GM12801 (cell line): ENCODE measurements around the gene CFAP90.

ENCODE experiments used
- CTCF ChIP-seq: IDR thresholded peaks from one replicate; pipeline ENCODE4 v1.5.1; 2011; ENCODE audit warnings: control low read depth; ENCODE audit not compliant: insufficient read length; ENCODE audit errors: extremely low read depth

CFAP90 gene

DNA sequence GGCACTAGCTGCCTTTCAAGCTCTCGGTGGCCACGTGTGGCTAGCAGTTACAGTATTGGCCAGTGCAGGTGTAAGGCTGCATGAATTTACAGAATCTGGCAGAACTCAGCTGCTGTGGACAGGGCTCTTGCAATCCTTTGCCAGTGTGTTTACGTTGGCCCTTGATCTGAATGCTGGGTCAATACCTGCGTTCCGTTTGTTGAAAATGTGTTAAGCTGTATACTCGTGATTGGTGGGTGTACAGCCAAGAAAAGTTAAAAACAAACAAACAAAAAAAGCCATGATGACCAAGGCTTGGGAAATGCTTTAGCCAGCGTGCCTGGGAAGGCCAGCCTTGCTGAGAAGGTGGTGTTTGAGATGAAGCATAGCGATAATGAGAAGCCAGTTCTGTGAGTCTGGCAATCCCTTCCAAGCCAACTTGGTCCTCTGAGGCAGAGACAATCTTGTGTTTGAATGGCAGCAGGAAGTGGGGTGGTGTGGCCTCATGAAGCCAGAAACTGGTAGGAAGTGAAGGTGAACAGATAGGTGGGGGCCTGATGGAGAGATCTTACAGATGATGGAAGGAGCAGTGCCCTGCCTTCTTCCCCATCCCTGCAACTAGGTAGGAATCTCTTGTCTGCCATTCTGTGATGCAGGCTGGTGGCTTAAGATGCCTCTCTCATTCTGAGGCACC lies 820 bp upstream of the CFAP90 start:
- no peak for TF ChIP-seq CTCF

DNA sequence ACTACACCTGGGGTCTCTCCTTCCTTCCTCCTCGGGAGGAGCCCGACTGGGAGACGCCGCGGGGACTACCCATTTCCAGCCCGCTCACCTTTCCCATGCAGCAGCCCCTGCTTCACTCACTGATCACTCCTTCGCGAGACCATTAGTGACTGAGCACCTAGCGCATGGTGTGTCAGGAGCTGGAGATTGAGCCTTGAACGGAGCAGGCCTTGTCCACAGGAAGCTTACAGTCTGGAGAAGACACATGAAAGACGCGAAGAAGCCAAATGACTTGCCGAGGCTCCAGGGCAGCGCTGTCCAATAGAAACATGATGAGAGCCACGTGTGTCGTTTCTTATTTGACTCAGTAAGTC lies 283 bp upstream of the CFAP90 start:
- no peak for TF ChIP-seq CTCF

DNA sequence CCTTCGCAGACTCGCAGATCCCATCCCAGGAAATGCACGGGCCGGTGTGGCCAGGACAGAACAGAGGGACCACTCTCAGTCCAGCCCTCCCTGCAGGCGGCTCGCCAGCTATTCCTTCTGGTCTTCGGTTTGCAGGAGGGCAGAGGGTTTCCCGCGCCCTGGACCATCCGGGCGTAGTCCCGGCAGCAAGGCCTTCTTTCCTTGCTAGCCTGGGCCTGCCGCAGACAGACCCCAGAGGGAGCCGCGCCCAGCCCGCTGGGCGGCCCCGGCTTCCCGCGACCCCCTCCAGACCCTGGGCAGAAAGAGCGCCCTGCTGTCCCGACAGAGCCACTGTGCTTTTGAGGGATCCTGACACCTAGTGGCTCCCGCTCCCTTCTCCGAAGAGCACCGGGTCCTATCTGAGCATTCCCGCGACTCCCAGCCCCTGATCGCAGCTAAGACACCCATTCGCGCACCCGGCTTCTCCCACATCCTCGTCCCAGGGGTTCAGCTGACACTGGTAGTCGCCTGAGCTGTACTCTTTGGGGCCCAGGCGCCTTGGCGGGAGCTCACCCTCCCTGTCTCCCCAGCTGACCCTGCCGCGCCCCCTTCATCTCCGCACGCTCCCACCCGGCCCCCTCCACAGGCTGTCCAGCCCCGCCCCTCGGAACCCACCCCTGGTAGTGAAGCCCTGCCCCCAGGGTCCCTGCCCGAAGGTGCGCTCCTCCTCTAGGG lies 1.1 kb downstream of the CFAP90 start:
- no peak for TF ChIP-seq CTCF

DNA sequence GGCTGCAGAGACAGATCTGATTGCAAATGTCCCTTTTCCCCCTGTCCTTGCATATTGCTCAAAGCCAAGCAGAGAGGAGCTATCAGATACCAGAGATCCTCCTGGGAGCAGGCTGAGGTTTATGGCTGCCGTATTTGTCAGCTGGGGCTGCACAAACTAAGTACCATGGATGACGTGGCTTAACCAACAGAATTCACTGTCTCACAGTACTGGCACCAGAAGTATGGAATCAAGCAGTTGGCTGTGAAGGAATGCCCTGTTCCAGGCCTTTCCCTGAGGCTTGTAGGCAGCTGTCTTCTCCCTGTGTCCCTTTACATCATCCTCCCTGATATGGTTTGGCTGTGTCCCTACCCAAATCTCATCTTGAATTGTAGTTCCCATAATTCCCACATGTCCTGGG lies 2.6 kb downstream of the CFAP90 start:
- TF ChIP-seq CTCF = no peak

- TF ChIP-seq CTCF = no peak
These were observed 4.6 kb downstream of the CFAP90 start for GRCh38 chr5:7846327-7846726.

DNA sequence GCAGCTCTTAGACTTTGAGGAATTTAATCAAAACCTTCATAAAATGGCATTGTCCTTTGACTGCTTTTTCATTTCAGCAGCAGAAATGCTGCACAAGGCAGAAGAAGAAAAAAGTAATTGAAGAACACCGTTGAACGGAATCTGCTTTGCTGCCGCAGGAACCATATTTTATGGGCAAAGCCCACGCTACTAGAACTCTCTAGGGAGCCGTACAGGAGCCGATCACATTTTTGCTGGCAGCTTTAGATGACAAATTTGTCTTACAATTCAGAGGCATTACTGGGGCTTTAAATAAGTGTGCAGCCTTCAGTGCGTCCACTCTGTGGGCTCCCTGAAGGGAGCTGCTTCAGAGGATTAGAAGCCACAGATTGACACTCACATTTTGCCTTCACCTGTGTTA lies 5.4 kb downstream of the CFAP90 start:
- TF ChIP-seq CTCF = no peak

DNA sequence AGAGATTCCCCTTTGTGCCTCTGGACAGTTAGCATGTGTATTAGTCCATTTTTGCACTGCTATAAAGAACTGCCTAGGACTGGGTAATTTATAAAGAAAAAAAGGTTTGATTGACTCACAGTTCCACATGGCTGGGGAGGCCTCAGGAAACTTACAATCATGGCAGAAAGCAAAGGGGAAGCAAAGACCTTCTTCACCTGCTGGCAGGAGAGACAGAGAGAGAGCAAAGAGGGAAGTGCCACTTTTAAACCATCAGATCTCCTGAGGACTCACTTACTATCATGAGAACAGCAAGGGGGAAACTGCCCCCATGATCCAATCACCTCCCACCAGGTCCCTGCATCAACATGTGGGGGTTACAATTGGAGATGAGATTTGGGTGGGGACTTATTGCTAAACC lies 6.0 kb downstream of the CFAP90 start:
- no peak for TF ChIP-seq CTCF

- TF ChIP-seq CTCF = no peak
These were observed 8.4 kb downstream of the CFAP90 start for GRCh38 chr5:7842531-7842930.
